GM12873 (cell line): ENCODE results near the gene ACOX2.

ENCODE experiments used
- TF ChIP-seq, protein P1 (sequence below): IDR thresholded peaks from 2 replicates; pipeline ENCODE4 v1.5.1; 2012; ENCODE audit warnings: low read depth, mild to moderate bottlenecking, moderate library complexity, low read length, control low read depth; ENCODE audit not compliant: insufficient read depth; ENCODE audit errors: missing control alignments

Gene ACOX2

DNA sequence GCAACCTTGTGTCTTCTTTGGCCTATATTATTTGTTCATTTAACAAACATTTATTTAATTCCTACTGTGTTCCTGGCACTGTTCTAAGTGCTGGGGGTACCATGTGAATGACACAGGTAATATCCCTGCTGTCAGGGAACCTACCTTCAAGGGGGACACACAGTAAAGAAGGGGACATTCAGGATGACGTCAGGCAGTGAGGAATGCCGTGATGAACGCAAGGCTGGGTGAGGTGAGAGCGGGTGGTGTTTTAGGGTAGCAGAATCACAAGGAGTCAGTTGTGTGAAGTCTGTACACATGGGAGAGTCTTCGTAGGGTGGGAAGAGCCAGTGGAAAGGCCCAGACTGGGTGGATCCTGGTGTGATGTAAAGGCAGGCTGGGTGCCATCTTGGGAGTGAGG lies 41.9 kb upstream of the ACOX2 start:
- TF ChIP-seq, protein P1, sequence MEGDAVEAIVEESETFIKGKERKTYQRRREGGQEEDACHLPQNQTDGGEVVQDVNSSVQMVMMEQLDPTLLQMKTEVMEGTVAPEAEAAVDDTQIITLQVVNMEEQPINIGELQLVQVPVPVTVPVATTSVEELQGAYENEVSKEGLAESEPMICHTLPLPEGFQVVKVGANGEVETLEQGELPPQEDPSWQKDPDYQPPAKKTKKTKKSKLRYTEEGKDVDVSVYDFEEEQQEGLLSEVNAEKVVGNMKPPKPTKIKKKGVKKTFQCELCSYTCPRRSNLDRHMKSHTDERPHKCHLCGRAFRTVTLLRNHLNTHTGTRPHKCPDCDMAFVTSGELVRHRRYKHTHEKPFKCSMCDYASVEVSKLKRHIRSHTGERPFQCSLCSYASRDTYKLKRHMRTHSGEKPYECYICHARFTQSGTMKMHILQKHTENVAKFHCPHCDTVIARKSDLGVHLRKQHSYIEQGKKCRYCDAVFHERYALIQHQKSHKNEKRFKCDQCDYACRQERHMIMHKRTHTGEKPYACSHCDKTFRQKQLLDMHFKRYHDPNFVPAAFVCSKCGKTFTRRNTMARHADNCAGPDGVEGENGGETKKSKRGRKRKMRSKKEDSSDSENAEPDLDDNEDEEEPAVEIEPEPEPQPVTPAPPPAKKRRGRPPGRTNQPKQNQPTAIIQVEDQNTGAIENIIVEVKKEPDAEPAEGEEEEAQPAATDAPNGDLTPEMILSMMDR, result no peak

- TF ChIP-seq, protein P1, result no peak
Observed at GRCh38 chr3:58577269-58577821, 40.4 kb upstream of the ACOX2 start, which contains the start of gene FAM107A. TSS of gene FAM107A (minus strand) at chr3:58577391. CDS start at chr3:58569860, 7,531 bp downstream.

- TF ChIP-seq, protein P1, result no peak
Observed at GRCh38 chr3:58576716-58577115, 39.7 kb upstream of the ACOX2 start.

- TF ChIP-seq, protein P1, result no peak
Observed at GRCh38 chr3:58575971-58576652, 39.1 kb upstream of the ACOX2 start.

DNA sequence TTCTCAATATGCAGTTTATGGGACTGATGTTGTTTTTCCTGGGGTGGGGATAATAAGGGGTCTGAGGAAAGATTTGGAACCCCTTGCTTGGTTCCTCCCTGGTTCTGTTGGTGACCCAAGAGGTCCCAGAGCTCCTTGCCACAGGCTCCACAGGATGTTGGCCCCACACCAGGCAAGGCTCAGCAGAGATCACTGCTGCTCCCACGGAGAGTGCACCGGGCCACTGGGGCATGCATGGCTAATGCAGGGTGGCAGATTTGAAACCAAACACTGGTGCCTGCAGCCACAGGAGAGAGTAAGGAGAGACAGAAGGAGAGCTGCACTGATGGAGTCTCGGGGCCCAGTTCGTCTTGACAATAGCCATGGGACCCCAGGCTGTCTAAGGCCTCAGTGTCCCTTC lies 37.7 kb upstream of the ACOX2 start:
- TF ChIP-seq, protein P1, result no peak

DNA sequence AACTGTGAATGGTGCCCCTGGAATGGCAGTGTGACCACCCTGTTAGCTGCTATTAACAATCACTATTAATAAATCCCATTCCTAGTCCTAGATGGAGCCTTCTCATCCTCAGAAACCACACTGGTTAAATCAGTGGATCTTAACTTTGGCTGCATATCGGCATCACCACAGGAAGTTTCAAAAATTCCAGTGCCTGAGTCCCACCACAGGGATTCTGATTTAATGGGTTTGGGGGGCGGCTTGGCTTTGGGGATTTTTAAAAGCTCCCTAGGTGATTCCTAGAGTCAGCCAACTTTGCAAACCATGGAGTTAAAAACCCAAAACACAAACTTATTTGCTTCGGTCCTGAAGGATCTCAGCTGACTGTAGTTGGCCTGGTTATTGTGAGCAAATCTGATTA lies 37.1 kb upstream of the ACOX2 start:
- TF ChIP-seq, protein P1, result no peak

GRCh38 chr3:58573640-58574039 lies 36.6 kb upstream of the ACOX2 start:
- TF ChIP-seq, protein P1, result no peak
